Measurements from ENCODE around the gene ATG4D.

GRCh38 chr19:10514211-10515145, 29.2 kb upstream of the ATG4D start:
- no peak for TF ChIP-seq CTCF (IDR thresholded peaks at IDR 0.05)
- no peak for TF ChIP-seq POLR2A (IDR thresholded peaks at IDR 0.05)
